ENCODE results near the gene ZNF862. TPM values are rescaled to one million over a fixed set of nuclear protein-coding genes. Genes with fewer than 3 reads are reported as not detected.

Gene ZNF862
- total and polyA plus RNA-seq, 7 donors = 0.92 to 23.8 (median 12.5) TPM

DNA sequence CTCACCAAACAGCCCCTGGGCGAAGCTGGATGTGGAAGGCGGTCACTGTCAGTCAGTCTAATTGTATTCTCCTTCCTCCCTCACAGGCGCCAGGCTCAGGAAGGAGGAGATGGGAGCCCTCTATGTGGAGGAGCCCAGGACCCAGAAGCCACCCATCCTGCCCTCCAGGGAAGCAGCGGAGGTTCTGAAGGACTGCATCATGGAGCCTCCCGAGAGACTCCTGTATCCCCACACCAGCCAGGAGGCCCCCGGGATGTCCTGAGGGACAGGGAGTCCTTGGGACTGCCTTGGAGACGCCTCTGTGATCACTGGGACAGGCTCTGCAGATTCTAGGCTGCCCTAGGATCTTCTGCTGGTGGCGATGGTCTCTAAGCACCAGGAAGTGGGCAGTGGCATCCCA is 25.8 kb downstream of the ZNF862 start:
- no peak for DNase-seq
- intact Hi-C loops (cut with DNase I) = no loop called here
- H3K9me3 ChIP-seq = no peaks in the 10 kb centered on the region
- H3K4me3 ChIP-seq = no peak overlapping the region
- H3K27ac ChIP-seq = no peak overlapping the region
- no peaks in the 10 kb centered on the region for H3K4me1 ChIP-seq
- TF ChIP-seq EP300 (IDR thresholded peaks at IDR 0.05) = no peak
- TF ChIP-seq, protein P1, sequence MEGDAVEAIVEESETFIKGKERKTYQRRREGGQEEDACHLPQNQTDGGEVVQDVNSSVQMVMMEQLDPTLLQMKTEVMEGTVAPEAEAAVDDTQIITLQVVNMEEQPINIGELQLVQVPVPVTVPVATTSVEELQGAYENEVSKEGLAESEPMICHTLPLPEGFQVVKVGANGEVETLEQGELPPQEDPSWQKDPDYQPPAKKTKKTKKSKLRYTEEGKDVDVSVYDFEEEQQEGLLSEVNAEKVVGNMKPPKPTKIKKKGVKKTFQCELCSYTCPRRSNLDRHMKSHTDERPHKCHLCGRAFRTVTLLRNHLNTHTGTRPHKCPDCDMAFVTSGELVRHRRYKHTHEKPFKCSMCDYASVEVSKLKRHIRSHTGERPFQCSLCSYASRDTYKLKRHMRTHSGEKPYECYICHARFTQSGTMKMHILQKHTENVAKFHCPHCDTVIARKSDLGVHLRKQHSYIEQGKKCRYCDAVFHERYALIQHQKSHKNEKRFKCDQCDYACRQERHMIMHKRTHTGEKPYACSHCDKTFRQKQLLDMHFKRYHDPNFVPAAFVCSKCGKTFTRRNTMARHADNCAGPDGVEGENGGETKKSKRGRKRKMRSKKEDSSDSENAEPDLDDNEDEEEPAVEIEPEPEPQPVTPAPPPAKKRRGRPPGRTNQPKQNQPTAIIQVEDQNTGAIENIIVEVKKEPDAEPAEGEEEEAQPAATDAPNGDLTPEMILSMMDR (IDR thresholded peaks at IDR 0.05) = no peak
- no peak for TF ChIP-seq POLR2AphosphoS5 (IDR thresholded peaks at IDR 0.05)
- TF ChIP-seq POLR2A (IDR thresholded peaks at IDR 0.05) = no peak
- WGBS, 2 donors = 88 to 92% methylated on average over 8 of the region's 8 CpGs
- H3K27me3 ChIP-seq = no peaks in the 10 kb centered on the region
- peaks cover 26 to 87% (median 41%) of the 10 kb centered on the region in 4 donors for H3K36me3 ChIP-seq

DNA sequence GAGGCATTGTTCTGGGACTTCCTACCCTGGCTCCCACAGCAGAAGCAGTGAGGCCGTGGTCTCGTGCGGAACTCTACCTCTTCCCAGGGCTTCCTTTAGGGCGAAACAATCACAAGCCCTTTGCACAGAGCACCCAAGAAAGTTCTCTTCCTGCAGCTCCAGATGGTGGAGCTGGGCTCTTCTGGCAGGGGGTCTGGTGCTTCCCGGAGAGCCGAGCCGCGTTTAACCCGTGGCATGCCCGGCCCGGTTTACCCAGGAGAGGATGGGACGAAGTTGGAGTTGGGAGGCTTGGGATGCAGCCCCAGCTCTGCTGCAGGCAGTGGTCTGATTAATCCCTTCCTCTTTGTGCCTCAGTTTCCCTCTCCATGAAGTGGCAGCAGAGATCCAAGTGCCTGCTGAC is 26.6 kb downstream of the ZNF862 start:
- no peak overlapping the region for H3K27ac ChIP-seq
- TF ChIP-seq EP300 (IDR thresholded peaks at IDR 0.05) = no peak
- no peak for TF ChIP-seq POLR2AphosphoS5 (IDR thresholded peaks at IDR 0.05)
- TF ChIP-seq POLR2A (IDR thresholded peaks at IDR 0.05) = no peak
- TF ChIP-seq, protein P1 (IDR thresholded peaks at IDR 0.05) = no peak
- peaks cover 26 to 79% (median 39%) of the 10 kb centered on the region in 4 donors for H3K36me3 ChIP-seq
- intact Hi-C loops (cut with DNase I) = no loop called here
- DNase-seq = no peak
- 91 to 97% methylated on average over 12 of the region's 12 CpGs for WGBS, 2 donors
- no peak overlapping the region for H3K4me3 ChIP-seq
- no peaks in the 10 kb centered on the region for H3K27me3 ChIP-seq
- no peaks in the 10 kb centered on the region for H3K4me1 ChIP-seq
- no peaks in the 10 kb centered on the region for H3K9me3 ChIP-seq

DNA sequence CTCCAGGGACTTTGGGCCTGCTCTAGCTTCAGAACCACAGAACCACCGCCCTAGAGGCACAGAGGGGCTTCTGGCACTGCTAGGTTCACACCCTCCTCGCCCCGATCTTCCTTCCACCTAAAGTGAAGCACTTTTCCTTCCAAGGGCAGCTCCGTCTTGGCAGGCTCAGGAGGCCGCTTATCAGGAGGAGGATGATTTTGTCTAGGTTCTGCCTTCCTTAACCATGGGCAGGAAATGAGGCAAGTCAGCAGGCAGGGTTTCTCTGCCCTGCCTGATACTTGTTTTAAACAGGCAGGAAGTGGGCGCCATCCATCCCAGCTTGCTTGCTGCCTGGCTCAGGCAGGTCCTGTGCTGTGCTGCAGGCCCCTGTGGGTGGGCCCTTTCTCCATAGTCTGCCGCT is 27.3 kb downstream of the ZNF862 start:
- TF ChIP-seq POLR2AphosphoS5 (IDR thresholded peaks at IDR 0.05) = no peak
- 52 to 84% methylated on average over 6 to 7 of the region's 7 CpGs for WGBS, 2 donors
- Histone ChIP-seq H3K4me1 (no peaks in the 10 kb centered on the region), H3K36me3 (peaks cover 26 to 72% (median 38%) of the 10 kb centered on the region in 4 donors), H3K4me3 (no peak overlapping the region), H3K27me3 (no peaks in the 10 kb centered on the region), H3K27ac (no peak overlapping the region), H3K9me3 (no peaks in the 10 kb centered on the region)
- intact Hi-C loops (cut with DNase I) = no loop called here
- no peak for DNase-seq

DNA sequence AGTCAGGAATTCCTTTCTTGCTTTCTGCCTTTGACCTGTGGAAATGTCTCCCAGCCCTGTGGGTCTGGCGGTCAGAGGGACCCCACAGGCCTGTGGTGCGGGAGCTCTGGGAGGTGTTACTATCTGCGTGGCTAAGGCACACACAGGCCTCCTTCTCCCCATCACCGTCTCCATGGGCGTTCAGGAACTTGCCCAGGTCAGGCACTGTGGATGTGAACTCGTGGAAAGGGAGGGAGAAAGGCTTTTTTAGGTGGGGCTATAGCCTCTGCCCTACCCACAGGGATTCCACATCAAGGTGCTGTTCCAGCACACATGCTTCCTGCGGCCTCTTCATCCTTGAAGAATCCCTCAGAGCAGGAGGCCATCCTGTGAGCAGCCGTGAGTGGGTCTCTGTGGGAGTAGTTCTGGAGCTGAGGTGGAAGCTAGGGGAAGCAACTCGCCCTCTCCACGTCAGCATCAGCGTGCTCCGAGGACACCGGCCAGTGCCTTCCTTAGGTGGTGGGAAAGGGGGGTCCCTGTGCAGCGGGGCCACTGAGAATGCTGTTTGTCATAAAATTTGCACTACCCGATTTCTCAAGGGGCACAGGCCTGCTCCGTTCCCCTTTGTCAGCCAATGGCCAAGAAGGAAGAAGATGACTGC is 28.1 kb downstream of the ZNF862 start:
- intact Hi-C loops (cut with DNase I) = no loop called here
- Histone ChIP-seq H3K4me3 (no peak overlapping the region), H3K4me1 (no peaks in the 10 kb centered on the region), H3K27me3 (no peaks in the 10 kb centered on the region), H3K27ac (no peak overlapping the region), H3K9me3 (no peaks in the 10 kb centered on the region), H3K36me3 (peaks cover 19 to 64% (median 32%) of the 10 kb centered on the region in 4 donors)
- TF ChIP-seq, protein P1 (IDR thresholded peaks at IDR 0.05) = no peak
- TF ChIP-seq POLR2AphosphoS5 (IDR thresholded peaks at IDR 0.05) (no peak), POLR2A (IDR thresholded peaks at IDR 0.05) (no peak), EP300 (IDR thresholded peaks at IDR 0.05) (no peak)
- DNase-seq = no peak
- 81 to 90% methylated on average over 16 of the region's 16 CpGs for WGBS, 2 donors

DNA sequence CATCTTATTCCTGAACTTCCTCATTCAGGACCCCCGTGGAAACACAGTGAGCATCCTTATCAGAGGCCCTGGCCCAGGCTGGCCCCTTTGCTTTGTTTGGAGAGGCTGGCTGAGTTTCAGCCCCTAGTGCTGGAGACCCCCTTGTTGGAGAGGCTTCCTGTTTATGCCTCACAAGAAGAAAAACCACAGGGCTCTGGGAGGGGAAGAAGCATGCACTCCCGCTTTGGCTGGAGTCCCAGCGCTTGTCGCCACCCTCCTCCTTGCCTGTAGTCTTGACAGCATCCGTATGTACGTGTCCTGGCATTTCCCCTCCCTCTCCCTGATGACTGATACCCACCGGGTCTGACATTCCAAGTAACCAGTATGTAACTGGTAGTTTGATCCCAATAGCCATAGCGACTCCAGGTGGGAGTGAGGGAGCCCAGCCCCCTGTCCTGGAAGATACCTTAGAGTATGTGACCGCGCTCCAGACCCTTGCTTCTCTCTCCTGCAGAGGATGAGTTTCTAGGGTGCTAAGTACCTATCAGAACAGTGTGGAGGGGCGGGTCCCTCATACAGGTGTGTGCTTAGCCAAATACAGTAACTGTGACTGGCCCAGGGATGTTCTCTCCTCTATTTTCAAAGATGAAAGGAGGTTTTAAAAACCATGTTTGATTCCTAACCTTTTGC is 28.7 kb downstream of the ZNF862 start:
- intact Hi-C loops (cut with DNase I) = no loop called here
- no peak for DNase-seq
- Histone ChIP-seq H3K27ac (no peak overlapping the region), H3K9me3 (no peaks in the 10 kb centered on the region), H3K4me1 (no peaks in the 10 kb centered on the region), H3K27me3 (no peaks in the 10 kb centered on the region), H3K4me3 (no peak overlapping the region), H3K36me3 (peaks cover 19 to 58% (median 29%) of the 10 kb centered on the region in 4 donors)
- 56 to 79% methylated on average over 11 of the region's 11 CpGs for WGBS, 2 donors
- TF ChIP-seq POLR2A (IDR thresholded peaks at IDR 0.05) (no peak), EP300 (IDR thresholded peaks at IDR 0.05) (no peak), POLR2AphosphoS5 (IDR thresholded peaks at IDR 0.05) (no peak)
- TF ChIP-seq, protein P1 (IDR thresholded peaks at IDR 0.05) = no peak
